HG03575 (cell line): ENCODE measurements around the gene CD2.
A peak's percentile ranks its signal among the peaks of the same experiment; 100 is the strongest.

Source experiments
- ATAC-seq: cut with Tn5 transposase; IDR thresholded peaks from one replicate; pipeline ENCODE4 v1.9.1; 2021; ENCODE audit not compliant: unreplicated experiment, insufficient number of reproducible peaks, low FRiP score; ENCODE audit errors: extremely low read depth

Gene CD2

GRCh38 chr1:116769561-116769977 is 15.3 kb downstream of the CD2 start:
- ATAC-seq, result peak; percentile 59

- no peak for ATAC-seq
Measured at GRCh38 chr1:116769994-116770393, 15.8 kb downstream of the CD2 start.

GRCh38 chr1:116770625-116771024 is 16.4 kb downstream of the CD2 start:
- ATAC-seq, result no peak

GRCh38 chr1:116771997-116772647 is 17.9 kb downstream of the CD2 start:
- no peak for ATAC-seq

GRCh38 chr1:116772648-116773045 is 18.4 kb downstream of the CD2 start:
- no peak for ATAC-seq

GRCh38 chr1:116775116-116775752 is 21.0 kb downstream of the CD2 start:
- no peak for ATAC-seq

- no peak for ATAC-seq
Measured at GRCh38 chr1:116777831-116778830, 23.9 kb downstream of the CD2 start.

GRCh38 chr1:116781034-116781433 is 26.8 kb downstream of the CD2 start:
- no peak for ATAC-seq

- ATAC-seq, result no peak
Measured at GRCh38 chr1:116785006-116785405, 30.8 kb downstream of the CD2 start.

- ATAC-seq, result no peak
Measured at GRCh38 chr1:116786049-116786448, 31.8 kb downstream of the CD2 start.

- no peak for ATAC-seq
Measured at GRCh38 chr1:116791727-116792126, 37.5 kb downstream of the CD2 start.

GRCh38 chr1:116793357-116793935 is 39.2 kb downstream of the CD2 start:
- ATAC-seq, result no peak

- ATAC-seq, result no peak
Measured at GRCh38 chr1:116794371-116794770, 40.1 kb downstream of the CD2 start.

GRCh38 chr1:116794804-116795481 is 40.7 kb downstream of the CD2 start:
- peak; percentile 74 for ATAC-seq

GRCh38 chr1:116795482-116795829 is 41.2 kb downstream of the CD2 start:
- no peak for ATAC-seq

GRCh38 chr1:116804736-116805135 is 50.5 kb downstream of the CD2 start:
- ATAC-seq, result no peak

GRCh38 chr1:116805398-116805797 is 51.2 kb downstream of the CD2 start:
- no peak for ATAC-seq

GRCh38 chr1:116806245-116806644 is 52.0 kb downstream of the CD2 start:
- ATAC-seq, result no peak

GRCh38 chr1:116806671-116807070 is 52.4 kb downstream of the CD2 start:
- ATAC-seq, result no peak
